ENCODE results near the gene SENP3.

The SENP3 gene

DNA sequence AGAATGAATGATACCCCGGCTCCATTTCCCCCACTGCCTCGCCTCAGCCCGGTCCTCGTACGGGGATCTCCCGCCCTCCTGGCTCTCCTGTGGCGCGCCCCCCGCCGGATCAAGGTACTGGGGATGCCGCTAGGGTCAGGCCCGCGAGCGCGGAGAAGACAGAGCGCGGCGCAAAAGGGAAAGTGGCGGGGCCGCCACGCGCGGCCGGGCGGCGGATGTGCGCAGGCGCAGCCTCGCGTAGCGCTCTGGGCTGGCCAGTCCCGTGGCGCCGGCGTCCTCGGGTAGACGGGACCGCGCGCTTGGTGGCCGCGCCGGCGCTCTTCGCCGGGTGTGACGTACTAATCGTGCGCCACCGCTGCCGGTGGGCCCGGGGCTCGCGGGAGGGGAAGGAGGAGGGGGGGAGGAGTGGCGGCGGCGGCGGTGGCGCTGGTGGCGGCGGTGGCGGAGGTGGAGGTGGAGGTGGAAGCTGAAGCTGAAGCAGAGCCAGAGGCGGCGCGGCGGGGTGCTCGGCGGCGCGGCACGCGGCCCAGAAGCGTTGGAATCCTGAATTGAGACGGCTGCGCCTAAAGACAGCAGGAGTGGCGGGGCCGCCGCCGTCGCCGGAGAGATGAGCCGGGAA is at the start of gene SENP3:
Gene SENP3, plus strand, starts transcription at position 331 of the 619 bp plus-strand sequence. CDS start 1,158 bp downstream, outside the sequence.
- TF ChIP-seq POLR2A (IDR thresholded peaks at IDR 0.05; ENCODE audit: low read depth, low read length): peak; percentile 57; the same call in 1 of the 2 replicates
- DNase-seq (ENCODE audit: insufficient read length, low spot score) (peak; percentile 94), FAIRE-seq (no peak)

- FAIRE-seq (no peak), DNase-seq (ENCODE audit: insufficient read length, low spot score) (no peak)
- no peak for TF ChIP-seq POLR2A (IDR thresholded peaks at IDR 0.05; ENCODE audit: low read depth, low read length)
Observed at GRCh38 chr17:7512105-7512504, 49.6 kb upstream of the SENP3 start.

GRCh38 chr17:7512824-7513540 is 48.7 kb upstream of the SENP3 start:
- no peak for DNase-seq (ENCODE audit: insufficient read length, low spot score)
- FAIRE-seq: no peak
- no peak for TF ChIP-seq POLR2A (IDR thresholded peaks at IDR 0.05; ENCODE audit: low read depth, low read length)

GRCh38 chr17:7513850-7514419 is 47.8 kb upstream of the SENP3 start:
- no peak for FAIRE-seq
- TF ChIP-seq POLR2A (IDR thresholded peaks at IDR 0.05; ENCODE audit: low read depth, low read length): no peak

DNA sequence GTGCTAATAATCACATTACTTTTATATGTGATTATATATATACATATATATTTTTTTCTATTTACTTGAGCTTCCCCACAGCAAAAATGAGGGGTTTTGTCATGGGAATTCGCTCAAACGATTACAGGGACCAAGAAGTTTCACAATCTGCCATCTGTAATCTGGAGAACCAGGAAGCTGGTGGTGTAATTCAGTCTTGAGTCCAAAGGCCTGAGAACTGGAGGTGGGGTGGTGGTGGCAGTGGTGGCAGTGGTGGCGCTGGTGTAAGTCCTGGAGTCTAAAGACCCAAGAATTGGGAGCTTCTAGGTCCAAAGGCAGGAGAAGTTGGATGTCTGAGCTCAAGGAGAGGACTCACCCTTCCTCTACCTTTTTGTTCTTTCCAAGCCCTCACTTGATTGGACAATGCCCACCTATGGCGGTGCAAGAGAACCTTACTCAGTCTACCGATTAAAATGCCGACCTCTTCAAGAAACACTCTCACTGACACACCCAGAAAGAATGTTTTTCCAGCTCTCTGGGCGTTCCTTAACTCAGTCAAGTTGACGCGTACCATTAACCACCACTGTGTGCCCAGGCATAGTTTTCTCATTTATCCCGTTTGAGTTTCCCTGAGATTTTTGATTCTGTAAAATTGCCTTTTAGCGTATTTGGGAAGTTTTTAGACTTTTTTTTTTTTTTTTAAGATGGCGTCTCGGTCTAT is 45.7 kb upstream of the SENP3 start:
- FAIRE-seq (no peak), DNase-seq (ENCODE audit: insufficient read length, low spot score) (no peak)
- no peak for TF ChIP-seq POLR2A (IDR thresholded peaks at IDR 0.05; ENCODE audit: low read depth, low read length)

More at GRCh38 chr17:7513850-7514419, 47.8 kb upstream of the SENP3 start:
- no peak for DNase-seq (ENCODE audit: insufficient read length, low spot score)

DNA sequence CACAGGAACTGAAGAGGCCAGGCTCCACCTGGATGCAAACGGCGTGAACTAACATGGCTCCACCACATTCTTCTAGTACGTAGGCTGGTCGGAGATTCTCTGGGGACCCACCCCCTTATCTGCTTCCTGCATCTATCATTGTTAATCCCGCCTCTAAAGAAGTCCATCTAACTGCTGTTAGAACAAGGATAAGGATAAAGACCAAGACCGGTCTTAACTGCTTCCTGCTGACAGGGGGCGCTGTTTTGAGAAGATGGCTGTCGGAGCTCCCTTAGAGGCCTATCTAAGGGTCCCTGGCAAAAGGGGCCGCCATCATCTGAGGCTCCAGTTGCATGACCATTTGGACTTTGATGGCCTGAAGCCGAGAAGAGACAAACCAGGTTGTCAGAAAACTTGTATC is 38.7 kb upstream of the SENP3 start:
- no peak for FAIRE-seq
- DNase-seq (ENCODE audit: insufficient read length, low spot score): no peak
- TF ChIP-seq POLR2A (IDR thresholded peaks at IDR 0.05; ENCODE audit: low read depth, low read length): no peak

DNA sequence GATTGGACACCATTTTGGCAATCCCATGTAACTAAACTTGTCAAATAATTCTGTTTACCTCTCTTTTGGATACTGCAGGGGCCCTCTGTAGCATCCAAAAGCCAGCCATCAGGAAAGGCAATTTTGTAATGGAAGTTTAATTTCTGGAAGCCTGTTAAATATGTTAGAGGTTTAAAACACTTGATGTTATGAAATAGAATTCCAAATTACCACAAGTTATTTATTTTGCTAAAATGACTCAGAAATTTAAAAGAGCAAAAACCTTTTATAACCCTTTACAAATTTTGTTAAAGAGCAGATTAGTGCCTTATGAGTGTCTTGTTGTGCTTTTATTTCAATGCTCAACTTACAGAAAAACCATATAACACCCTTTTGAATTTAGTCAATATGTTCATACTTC is 32.9 kb upstream of the SENP3 start:
- no peak for FAIRE-seq
- TF ChIP-seq POLR2A (IDR thresholded peaks at IDR 0.05; ENCODE audit: low read depth, low read length): no peak
- no peak for DNase-seq (ENCODE audit: insufficient read length, low spot score)

GRCh38 chr17:7530023-7530900 is 31.5 kb upstream of the SENP3 start:
- no peak for TF ChIP-seq POLR2A (IDR thresholded peaks at IDR 0.05; ENCODE audit: low read depth, low read length)

DNA sequence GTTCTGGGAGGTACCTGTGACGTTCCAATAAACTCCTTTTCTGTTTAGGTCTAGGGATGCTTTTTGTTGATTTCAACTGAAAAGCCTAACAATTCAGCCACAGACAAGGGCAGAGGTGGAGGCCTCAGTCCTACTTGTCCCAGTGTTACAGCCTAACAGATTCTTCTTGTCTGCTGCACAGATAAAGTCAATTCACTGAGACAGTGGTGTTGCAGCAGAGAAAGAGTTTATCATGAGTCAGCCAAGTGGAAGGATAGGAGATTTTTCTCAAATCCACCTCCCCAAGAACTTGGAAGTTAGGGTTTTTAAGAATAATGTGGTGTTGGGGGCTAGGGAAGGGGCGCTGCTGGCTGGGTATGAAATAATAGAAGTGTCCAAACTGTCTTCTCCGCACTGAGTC is 23.7 kb upstream of the SENP3 start:
- no peak for FAIRE-seq
- no peak for TF ChIP-seq POLR2A (IDR thresholded peaks at IDR 0.05; ENCODE audit: low read depth, low read length)

More at GRCh38 chr17:7530023-7530900, 31.5 kb upstream of the SENP3 start:
- DNase-seq (ENCODE audit: insufficient read length, low spot score) (no peak), FAIRE-seq (no peak)

DNA sequence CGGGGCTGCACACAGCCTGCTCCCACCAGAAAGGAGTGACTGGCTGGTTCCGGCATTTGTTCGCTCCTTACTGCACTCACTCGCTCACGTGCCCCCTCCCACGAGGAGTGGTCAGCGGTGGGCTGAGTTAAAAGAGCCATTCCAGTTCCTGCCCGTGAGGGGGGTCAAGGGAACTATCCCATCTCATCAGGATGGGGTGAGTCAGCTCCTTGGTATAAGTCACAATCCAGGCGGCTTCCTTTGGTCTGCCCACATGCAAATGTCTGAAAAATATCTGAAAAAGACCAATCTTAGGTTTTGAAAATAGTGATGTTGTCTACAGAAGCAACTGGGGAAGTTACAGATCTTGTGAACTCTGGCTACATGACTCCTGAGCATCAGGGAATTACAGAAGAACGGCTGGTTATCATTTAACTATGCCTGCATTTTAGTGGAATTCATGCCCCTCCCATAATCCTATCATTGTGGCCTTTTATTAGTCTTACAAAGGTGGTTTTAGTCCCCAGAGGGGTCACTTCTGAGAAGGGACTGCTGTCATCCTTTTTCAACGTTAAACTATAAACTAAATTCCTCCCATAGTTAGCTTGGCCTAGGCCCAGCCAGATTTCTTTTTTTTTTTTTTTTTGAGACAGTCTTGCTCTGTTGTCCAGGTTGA is 22.7 kb upstream of the SENP3 start:
- FAIRE-seq: no peak
- no peak for DNase-seq (ENCODE audit: insufficient read length, low spot score)
- TF ChIP-seq POLR2A (IDR thresholded peaks at IDR 0.05; ENCODE audit: low read depth, low read length): no peak

More for the DNA sequence above, 23.7 kb upstream of the SENP3 start:
- DNase-seq (ENCODE audit: insufficient read length, low spot score): no peak

GRCh38 chr17:7541074-7541621 is 20.6 kb upstream of the SENP3 start:
- no peak for DNase-seq (ENCODE audit: insufficient read length, low spot score)
- FAIRE-seq: no peak
- no peak for TF ChIP-seq POLR2A (IDR thresholded peaks at IDR 0.05; ENCODE audit: low read depth, low read length)

- FAIRE-seq (no peak), DNase-seq (ENCODE audit: insufficient read length, low spot score) (no peak)
- TF ChIP-seq POLR2A (IDR thresholded peaks at IDR 0.05; ENCODE audit: low read depth, low read length): no peak
Observed at GRCh38 chr17:7544911-7545310, 16.8 kb upstream of the SENP3 start.

Data from H54 (cell line).